Activated B cell treated with CpG ODN at 0.5 μM for 24 hours (primary cell): ENCODE data around the gene TBC1D22B. TPM values are rescaled to one million over a fixed set of nuclear protein-coding genes. Genes with fewer than 3 reads are reported as not detected.

ENCODE experiments used
- ATAC-seq: fragments of 200-7000 bp; cut with Tn5 transposase; one replicate; pipeline ENCODE4 v1.10.0; 2021; ENCODE audit warnings: low read depth, mild to moderate bottlenecking, moderate library complexity
- CTCF ChIA-PET: fragments of 350-600 bp; sonication (Branson Sonifier 250); formaldehyde crosslinking; loops from one replicate; lab custom pipeline; 2021; ENCODE audit warnings: antibody characterized with exemption; lab: Charles Lee
- POLR2A ChIA-PET: fragments of 350-600 bp; sonication (Branson Sonifier 250); formaldehyde crosslinking; loops from one replicate; lab custom pipeline; 2021; ENCODE audit warnings: antibody characterized with exemption; lab: Charles Lee
- DNase-seq: peaks from one replicate; pipeline ENCODE4 v3.0.0; 2022
- H3K27ac Mint-ChIP-seq: one replicate; pipeline ENCODE4 v1.8.0; 2020; ENCODE audit warnings: mixed read lengths
- H3K27me3 Mint-ChIP-seq: one replicate; pipeline ENCODE4 v1.8.0; 2021; ENCODE audit warnings: mixed read lengths
- H3K36me3 Mint-ChIP-seq: one replicate; pipeline ENCODE4 v1.8.0; 2021; ENCODE audit warnings: low read depth, mixed read lengths
- H3K4me1 Mint-ChIP-seq: one replicate; pipeline ENCODE4 v1.8.0; 2021; ENCODE audit warnings: mixed read lengths
- H3K4me3 Mint-ChIP-seq: one replicate; pipeline ENCODE4 v1.8.0; 2020; ENCODE audit warnings: mild to moderate bottlenecking, mixed read lengths
- H3K9me3 Mint-ChIP-seq: one replicate; pipeline ENCODE4 v1.8.0; 2020; ENCODE audit warnings: mixed read lengths
- intact Hi-C: fragments of 100-400 bp; cut with micrococcal nuclease; formaldehyde crosslinking; loops from one replicate; pipeline ENCODE4 v1.15.1; 2024
- total RNA-seq: library from RNA; stranded (reverse); gene quantifications from 2 replicates; pipeline ENCODE4 v1.2.3, GENCODE V29; 2022
- TF ChIP-seq, protein P1 (sequence below): fragments of 200-600 bp; IDR thresholded peaks from one replicate; pipeline ENCODE4 v1.8.0; 2022; ENCODE audit warnings: antibody characterized with exemption, mild to moderate bottlenecking

The TBC1D22B gene
- total RNA-seq, 1 donor from 2014 or later: 10.7 TPM

GRCh38 chr6:37314487-37315156 lies 57.0 kb downstream of the TBC1D22B start:
- Mint-ChIP-seq H3K27me3 (no peaks in the 10 kb centered on the region), H3K4me1 (no peaks in the 10 kb centered on the region), H3K4me3 (no peak overlapping the region), H3K9me3 (no peaks in the 10 kb centered on the region), H3K27ac (no peak overlapping the region), H3K36me3 (peaks cover 34% of the 10 kb centered on the region)
- ATAC-seq (peak; percentile 42), DNase-seq (no peak)
- POLR2A ChIA-PET: interaction anchor here (0.7 kb wide), 1 partner anchor 44 kb away, joined by 3 read pairs; no protein-coding TSS in a partner anchor
- CTCF ChIA-PET: interaction anchor here (0.9 to 1.8 kb wide), 5 partner anchors 9 to 92 kb away, joined by 3 to 6 read pairs (median 4); no protein-coding TSS in a partner anchor
- TF ChIP-seq, protein P1, sequence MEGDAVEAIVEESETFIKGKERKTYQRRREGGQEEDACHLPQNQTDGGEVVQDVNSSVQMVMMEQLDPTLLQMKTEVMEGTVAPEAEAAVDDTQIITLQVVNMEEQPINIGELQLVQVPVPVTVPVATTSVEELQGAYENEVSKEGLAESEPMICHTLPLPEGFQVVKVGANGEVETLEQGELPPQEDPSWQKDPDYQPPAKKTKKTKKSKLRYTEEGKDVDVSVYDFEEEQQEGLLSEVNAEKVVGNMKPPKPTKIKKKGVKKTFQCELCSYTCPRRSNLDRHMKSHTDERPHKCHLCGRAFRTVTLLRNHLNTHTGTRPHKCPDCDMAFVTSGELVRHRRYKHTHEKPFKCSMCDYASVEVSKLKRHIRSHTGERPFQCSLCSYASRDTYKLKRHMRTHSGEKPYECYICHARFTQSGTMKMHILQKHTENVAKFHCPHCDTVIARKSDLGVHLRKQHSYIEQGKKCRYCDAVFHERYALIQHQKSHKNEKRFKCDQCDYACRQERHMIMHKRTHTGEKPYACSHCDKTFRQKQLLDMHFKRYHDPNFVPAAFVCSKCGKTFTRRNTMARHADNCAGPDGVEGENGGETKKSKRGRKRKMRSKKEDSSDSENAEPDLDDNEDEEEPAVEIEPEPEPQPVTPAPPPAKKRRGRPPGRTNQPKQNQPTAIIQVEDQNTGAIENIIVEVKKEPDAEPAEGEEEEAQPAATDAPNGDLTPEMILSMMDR: no peak
- intact Hi-C loops: no loop called here

DNA sequence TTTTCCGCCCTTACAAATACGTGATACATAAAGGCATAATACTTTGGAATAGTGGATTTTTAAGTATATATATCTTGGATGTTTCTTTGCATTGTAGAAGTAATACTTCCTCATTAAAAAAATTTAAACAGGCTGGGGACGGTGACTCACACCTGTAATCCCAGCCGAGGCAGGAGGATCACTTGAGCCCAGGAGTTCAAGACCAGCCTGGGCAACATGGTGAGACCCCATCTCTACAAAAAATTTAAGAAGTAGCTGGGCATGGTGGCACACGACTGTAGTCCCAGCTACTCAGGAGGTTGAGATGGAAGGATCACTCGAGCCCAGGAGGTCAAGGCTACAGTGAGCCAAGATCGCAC lies 57.6 kb downstream of the TBC1D22B start:
- DNase-seq (no peak), ATAC-seq (no peak)
- no peak overlapping the region for H3K4me3 Mint-ChIP-seq
- no peaks in the 10 kb centered on the region for H3K9me3 Mint-ChIP-seq
- H3K27me3 Mint-ChIP-seq: no peaks in the 10 kb centered on the region
- H3K4me1 Mint-ChIP-seq: no peaks in the 10 kb centered on the region
- intact Hi-C loops: no loop called here
- no peak overlapping the region for H3K27ac Mint-ChIP-seq
- peaks cover 34% of the 10 kb centered on the region for H3K36me3 Mint-ChIP-seq
- ChIA-PET POLR2A (interaction anchor here (0.7 kb wide), 1 partner anchor 44 kb away, joined by 3 read pairs; no protein-coding TSS in a partner anchor), CTCF (interaction anchor here (1.3 to 1.8 kb wide), 3 partner anchors 9 to 13 kb away, joined by 4 to 6 read pairs (median 6); no protein-coding TSS in a partner anchor)
- TF ChIP-seq, protein P1: no peak

DNA sequence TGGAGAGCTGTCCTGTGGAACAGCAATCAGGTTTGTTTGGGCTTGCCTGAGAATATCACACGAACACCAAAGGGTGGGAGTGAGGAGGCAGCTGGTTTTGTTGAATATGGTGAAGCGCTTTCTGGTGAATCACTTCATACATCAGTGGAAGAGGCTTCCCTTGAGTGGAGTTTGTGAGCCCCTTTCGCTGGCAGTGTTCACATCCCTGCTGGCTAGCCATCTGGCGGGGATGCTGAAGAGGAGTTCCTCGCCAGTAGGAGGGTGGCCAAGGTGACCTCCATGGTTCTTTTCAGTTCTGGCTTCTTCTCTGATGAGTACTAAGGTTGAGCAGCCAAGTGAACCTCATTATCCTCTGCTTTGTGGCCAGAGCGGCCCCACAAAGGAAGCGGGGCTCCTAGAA lies 58.5 kb downstream of the TBC1D22B start:
- Mint-ChIP-seq H3K27me3 (no peaks in the 10 kb centered on the region), H3K36me3 (peaks cover 40% of the 10 kb centered on the region), H3K4me1 (no peaks in the 10 kb centered on the region), H3K27ac (no peak overlapping the region), H3K9me3 (no peaks in the 10 kb centered on the region), H3K4me3 (no peak overlapping the region)
- intact Hi-C loops: no loop called here
- DNase-seq (no peak), ATAC-seq (no peak)
- POLR2A ChIA-PET: no interaction called here
- TF ChIP-seq, protein P1: no peak
- CTCF ChIA-PET: no interaction called here

DNA sequence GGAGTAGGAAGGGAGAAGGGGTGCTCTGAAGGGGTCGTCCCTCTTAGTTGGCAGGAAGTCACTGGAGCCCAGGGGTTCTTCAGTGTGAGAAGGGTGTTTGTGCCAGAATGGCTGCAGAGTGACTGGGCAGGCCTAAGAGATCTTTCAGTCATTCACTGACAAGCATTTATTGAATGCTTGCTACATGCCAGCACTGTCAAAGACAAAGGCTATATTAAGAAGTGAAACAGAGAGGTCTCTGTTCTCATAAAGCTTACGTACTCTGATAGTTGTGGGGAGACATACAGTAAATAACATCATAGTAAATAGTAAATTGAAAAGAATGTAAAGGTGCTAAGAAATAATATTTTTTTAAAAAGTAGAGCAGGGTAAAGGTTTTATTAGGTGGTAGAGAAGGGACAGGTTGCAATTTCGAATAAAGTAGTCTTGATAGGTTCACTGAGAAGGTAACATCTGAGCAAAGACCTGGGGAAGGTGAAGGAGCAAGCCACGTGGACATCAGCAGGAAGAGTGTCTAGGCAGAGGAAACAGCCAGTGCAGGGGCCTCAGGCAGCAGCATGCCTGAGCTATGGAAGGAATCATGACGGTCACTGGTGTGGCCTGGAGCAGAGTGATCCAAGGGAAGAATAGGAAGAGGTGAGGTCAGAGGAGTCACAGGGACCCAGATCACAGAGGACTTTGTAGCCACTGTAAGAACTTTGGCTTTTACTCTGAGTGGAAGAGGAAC lies 59.9 kb downstream of the TBC1D22B start:
- TF ChIP-seq, protein P1: no peak
- no peaks in the 10 kb centered on the region for H3K27me3 Mint-ChIP-seq
- POLR2A ChIA-PET: no interaction called here
- CTCF ChIA-PET: no interaction called here
- no peaks in the 10 kb centered on the region for H3K4me1 Mint-ChIP-seq
- H3K9me3 Mint-ChIP-seq: no peaks in the 10 kb centered on the region
- ATAC-seq: no peak
- intact Hi-C loops: no loop called here
- H3K4me3 Mint-ChIP-seq: no peak overlapping the region
- DNase-seq: no peak
- H3K36me3 Mint-ChIP-seq: peaks cover 44% of the 10 kb centered on the region
- no peak overlapping the region for H3K27ac Mint-ChIP-seq

- TF ChIP-seq, protein P1: no peak
- peaks cover 34% of the 10 kb centered on the region for H3K36me3 Mint-ChIP-seq
- H3K9me3 Mint-ChIP-seq: no peaks in the 10 kb centered on the region
- no peak overlapping the region for H3K27ac Mint-ChIP-seq
- CTCF ChIA-PET: interaction anchor here (0.8 kb wide), 1 partner anchor 148 kb away, joined by 3 read pairs; no protein-coding TSS in a partner anchor
- DNase-seq (no peak), ATAC-seq (no peak)
- no peak overlapping the region for H3K4me3 Mint-ChIP-seq
- intact Hi-C loops: no loop called here
- H3K27me3 Mint-ChIP-seq: no peaks in the 10 kb centered on the region
- no peaks in the 10 kb centered on the region for H3K4me1 Mint-ChIP-seq
- POLR2A ChIA-PET: no interaction called here
Observed at GRCh38 chr6:37319156-37319555, 61.6 kb downstream of the TBC1D22B start.
